Suprapubic skin (tissue), 3 donors: ENCODE results near the gene CFLAR.

ENCODE experiments used
- EP300 ChIP-seq: sonication (generic); formaldehyde crosslinking; IDR thresholded peaks from one replicate; pipeline ENCODE4 v1.6.1; 2017; ENCODE audit warnings: antibody characterized with exemption
- POLR2A ChIP-seq, 2 donors: fragments of 450-650 bp; IDR thresholded peaks; one replicate each; pipeline ENCODE4 v1.6.1; 2017; ENCODE audit warnings: antibody characterized with exemption in 2 of 2, mild to moderate bottlenecking in 2 of 2, moderate library complexity in 2 of 2
- TF ChIP-seq, protein P1 (sequence below), 2 donors: fragments of 200-600 bp in 1 of 2; fragments of 450-650 bp in 1 of 2; sonication (generic) in 1 of 2; IDR thresholded peaks; one replicate each; pipeline ENCODE4 v1.5.1; 2016 to 2019; ENCODE audit warnings: antibody characterized with exemption in 2 of 2, mild to moderate bottlenecking in 1 of 2, moderate library complexity in 1 of 2

DNA sequence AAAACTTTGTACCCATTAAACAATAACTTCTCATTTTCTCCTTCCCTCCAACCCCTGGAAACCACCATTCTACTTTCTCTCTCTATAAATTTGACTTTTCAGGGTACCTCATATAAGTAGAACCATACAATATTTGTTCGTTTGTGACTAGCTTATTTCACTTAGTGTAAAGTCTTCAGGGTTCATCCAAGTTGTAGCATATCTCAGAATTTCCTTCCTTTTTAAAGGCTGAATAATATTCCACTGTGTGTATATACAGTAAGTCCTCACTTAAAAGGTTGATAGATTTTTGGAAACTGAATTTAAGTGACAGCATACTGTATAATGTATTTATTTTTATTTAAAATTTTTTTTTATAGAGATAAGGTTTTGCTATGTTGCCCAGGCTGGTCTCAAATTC is 80.8 kb downstream of the CFLAR start:
- TF ChIP-seq, protein P1, sequence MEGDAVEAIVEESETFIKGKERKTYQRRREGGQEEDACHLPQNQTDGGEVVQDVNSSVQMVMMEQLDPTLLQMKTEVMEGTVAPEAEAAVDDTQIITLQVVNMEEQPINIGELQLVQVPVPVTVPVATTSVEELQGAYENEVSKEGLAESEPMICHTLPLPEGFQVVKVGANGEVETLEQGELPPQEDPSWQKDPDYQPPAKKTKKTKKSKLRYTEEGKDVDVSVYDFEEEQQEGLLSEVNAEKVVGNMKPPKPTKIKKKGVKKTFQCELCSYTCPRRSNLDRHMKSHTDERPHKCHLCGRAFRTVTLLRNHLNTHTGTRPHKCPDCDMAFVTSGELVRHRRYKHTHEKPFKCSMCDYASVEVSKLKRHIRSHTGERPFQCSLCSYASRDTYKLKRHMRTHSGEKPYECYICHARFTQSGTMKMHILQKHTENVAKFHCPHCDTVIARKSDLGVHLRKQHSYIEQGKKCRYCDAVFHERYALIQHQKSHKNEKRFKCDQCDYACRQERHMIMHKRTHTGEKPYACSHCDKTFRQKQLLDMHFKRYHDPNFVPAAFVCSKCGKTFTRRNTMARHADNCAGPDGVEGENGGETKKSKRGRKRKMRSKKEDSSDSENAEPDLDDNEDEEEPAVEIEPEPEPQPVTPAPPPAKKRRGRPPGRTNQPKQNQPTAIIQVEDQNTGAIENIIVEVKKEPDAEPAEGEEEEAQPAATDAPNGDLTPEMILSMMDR (IDR thresholded peaks at IDR 0.05), result no peak
- TF ChIP-seq EP300 (no peak), POLR2A (IDR thresholded peaks at IDR 0.05) (no peak)
